Kidney capillary endothelial cell (primary cell): ENCODE results near the gene CMBL.
"Not testable (repeated sequence)": the region's sequence is repeated elsewhere in the genome, so short reads cannot be mapped to it uniquely, and the experiment has no call there.

Experiments
- DNase-seq: peaks from one replicate; pipeline ENCODE4 v3.0.0-alpha.2; 2018; ENCODE audit warnings: low spot score

CMBL gene

DNA sequence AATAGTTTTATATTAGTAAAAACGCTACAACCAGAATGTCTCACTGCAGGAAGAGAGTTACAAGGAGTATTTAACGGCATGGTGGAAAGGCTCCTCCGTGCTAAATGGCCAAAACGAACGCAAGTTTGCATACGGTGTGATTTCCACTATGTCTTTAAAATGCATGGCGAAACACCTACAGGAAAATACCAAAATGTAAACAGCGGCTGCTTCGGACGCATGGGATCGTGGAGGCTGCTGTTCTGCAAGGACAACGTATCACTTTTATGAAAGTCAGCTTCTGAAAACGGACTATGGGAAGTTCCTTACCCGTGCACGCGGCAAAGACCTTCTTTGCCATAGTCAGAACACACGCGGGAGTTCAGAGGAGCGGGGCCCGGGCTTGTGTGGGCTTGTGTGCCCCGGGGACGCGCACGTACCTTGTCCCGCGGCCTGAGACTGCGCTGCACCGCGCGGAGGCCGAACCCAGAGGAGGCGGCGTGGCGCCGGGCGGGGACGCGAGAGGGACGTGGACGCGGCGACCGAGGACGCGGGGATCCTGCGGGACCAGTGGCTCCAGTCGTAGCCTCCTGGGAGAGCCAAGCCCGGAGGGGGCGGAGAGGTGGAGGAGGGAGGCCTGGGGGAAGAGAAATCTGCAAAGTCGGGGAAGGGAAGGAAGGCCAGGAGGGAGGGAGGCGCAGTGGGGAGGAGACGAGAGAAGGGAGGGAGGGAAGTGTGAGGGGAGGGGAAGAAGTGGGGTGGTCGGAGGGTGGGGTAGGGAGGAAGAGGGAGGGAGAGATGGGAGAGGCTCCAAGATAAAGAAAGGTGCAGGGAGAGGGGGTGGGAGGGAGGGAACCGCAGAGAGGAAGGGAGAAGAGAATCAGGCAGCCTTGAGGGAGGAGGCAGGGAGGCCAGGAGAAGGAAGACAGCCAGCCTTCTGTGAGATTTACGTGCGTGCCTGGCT lies at the start of gene CMBL:
TSS of gene CMBL (minus strand) at position 697 of the 943 bp plus-strand sequence. CDS start 17,140 bp downstream, outside the sequence.
- peak; percentile 36 for DNase-seq

DNA sequence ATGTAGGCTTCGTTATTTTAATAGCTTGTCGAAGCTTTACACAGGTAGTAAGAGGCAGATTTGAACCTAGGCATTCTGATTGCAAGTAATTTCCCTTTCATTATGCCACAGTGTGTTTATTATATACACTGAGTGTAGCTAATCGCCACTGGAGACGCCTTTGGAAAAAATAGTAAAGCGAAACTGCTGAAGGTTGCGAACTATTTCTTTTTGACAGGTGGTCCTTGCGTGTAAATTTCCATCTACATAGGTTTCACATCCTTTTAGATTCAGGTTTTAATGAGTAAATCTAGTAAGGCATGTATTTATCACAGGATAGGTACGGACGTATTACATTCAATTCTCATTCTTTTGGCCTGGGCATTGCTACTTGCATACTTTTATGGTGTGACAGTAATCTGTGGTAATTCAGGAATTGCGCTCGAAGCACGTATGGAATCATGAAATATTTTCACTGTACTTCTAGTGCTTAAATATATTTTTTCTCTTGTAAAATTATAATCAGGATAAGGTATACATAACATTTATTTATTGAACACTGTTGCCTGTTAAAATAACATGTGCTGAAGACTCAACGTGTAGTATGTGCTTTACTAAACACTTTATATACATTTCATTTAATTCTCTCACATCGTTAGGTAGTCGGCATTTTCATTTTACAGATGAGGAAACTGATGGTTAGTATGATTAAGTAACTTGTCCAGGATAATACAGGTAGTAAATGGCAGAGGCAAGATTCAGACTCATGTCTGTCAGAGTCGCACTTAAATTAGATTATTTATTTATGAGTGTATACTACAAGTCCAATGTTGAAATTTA lies 47.6 kb upstream of the CMBL start:
- peak; percentile 39 for DNase-seq

- DNase-seq: peak; percentile 7
These were observed 46.6 kb upstream of the CMBL start for GRCh38 chr5:10354048-10354872.

GRCh38 chr5:10353241-10354047 lies 45.7 kb upstream of the CMBL start, which contains the start of gene MARCHF6:
TSS of gene MARCHF6 (plus strand) at chr5:10353695. CDS start at chr5:10353899, 204 bp downstream.
- peak; percentile 87 for DNase-seq

DNA sequence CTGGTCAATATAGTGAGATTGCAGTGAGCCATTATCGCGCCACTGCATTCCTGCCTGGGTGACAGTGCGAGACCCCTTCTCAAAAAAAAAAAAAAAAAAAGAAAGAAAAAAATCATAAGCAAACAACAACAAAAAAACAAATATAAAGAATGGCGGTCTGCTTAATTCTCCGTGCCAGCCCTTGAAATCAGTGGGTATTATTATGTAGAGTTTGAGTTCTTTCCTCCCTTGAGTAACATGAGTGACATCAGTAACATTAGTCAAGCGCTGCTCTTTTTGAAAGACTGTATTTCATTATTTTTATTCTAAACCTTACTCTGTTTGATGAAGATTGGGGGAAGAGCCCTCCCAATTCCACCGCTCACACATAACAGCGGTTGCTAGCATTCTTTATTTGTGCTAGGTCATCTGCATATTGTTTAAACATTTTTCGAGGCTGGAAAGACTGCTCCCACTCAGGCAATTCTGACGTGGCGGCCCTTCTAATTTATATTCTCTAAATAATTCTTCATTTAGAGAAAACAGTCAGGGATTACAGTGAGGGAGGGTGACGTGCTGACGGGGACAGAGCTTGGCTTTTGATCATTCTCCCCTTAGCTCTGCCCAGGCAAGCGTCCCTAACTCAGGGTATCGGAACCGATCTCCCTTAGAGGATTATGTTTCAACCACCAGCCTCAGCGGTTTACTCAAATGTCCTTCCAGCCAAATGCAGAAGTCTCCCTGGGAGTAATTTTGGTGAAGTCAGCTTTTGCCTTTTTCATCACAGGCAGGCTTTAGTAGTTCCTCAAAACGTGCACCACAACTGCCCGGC lies 44.9 kb upstream of the CMBL start:
- no peak for DNase-seq

DNA sequence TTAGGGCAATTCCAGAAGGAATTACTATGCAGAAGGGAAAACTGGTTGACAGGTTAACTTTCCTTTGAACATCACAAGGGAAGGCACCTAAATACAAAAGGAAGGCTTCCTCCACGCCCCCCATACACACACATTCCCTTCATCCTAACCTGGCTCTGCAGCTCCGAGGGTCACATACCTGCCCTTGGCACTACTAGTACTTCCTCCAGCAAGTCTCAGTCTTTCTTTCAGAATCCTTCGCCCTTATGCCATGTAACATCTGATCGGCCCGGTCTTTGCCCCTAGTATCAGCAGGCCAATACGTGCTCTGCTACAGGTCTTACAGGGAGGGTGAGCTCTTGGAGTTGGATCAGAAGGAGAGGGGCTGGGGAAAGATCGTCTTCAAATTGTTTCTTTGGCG lies 44.2 kb upstream of the CMBL start:
- no peak for DNase-seq

DNA sequence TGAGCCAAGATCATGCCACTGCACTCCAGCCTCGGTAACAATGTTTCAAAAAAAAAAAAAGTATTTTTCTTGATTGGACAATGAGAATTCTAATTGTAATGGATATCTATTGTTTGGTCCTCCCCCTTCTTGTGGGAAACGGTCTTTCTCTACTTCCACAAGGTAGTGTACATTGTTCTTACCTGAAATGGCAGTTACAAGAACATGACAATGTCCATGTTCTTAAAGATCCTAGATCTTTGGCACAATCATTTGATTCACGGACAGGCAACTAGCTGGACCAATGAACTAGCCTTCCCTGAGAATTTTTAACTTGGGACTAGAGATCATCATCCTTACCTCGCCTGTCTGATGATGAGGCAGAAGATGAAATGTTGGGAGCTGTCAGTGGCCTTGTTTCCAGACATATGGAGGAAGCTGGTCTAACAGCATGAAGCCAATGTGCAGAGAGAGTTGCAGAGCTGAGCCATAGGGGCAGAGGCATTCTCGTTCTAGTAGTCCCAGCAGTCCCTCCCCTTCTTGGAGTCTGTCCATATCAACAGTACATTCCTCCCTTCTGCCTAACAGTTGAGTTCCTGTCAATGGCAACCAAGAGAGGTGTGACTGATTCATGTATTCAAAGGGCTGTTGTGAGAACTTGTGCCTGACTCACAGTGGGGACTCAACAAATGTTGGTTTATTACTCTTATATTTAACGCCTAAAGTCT lies 43.6 kb upstream of the CMBL start:
- no peak for DNase-seq

GRCh38 chr5:10348258-10348657 lies 40.6 kb upstream of the CMBL start:
- DNase-seq: no peak

DNA sequence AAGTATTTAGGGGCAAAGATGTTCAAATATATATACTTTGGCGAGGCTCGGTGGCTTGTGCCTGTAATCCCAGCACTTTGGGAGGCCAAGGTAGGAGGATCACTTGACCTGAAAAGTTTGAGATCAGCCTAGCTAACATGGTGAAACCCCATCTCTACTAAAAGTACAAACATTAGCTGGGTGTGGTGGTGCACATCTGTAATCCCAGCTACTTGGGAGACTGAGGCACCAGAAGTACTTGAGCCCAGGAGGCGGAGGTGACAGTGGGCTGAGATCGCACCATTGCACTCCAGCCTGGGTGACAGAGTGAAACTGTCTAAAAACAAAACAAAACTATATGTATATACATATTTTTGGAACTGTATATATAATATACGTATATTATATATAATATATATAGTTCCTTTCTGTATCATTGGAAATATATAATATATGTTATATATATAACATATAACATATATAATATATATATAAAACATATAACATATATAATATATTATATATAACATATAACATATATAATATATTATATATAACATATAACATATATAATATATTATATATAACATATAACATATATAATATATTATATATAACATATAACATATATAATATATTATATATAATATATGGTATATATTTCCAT lies 36.9 kb upstream of the CMBL start:
- DNase-seq: not testable (repeated sequence)

DNA sequence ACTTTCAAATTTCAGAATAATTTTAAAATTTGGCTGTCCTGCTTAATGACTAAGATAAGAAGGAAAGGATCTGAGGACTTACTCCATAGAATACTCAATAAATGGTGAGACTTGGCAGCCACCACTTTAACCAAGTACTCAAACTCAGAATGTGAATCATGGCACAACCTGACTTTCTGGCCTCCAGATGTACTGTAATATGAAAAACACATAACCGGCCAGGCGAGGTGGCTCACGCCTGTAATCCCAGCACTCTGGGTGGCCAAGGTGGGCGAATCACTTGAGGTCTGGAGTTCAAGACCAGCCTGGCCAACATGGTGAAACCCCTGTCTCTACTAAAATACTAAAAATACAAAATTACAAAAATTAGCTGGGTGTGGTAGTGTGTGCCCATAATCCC lies 35.8 kb upstream of the CMBL start:
- DNase-seq: no peak

GRCh38 chr5:10339958-10340357 lies 32.3 kb upstream of the CMBL start:
- DNase-seq: no peak

GRCh38 chr5:10339058-10339811 lies 31.5 kb upstream of the CMBL start:
- no peak for DNase-seq

- no peak for DNase-seq
These were observed 31.0 kb upstream of the CMBL start for GRCh38 chr5:10338686-10339057.

GRCh38 chr5:10337986-10338385 lies 30.3 kb upstream of the CMBL start:
- no peak for DNase-seq

- no peak for DNase-seq
These were observed 29.4 kb upstream of the CMBL start for GRCh38 chr5:10337107-10337506.

DNA sequence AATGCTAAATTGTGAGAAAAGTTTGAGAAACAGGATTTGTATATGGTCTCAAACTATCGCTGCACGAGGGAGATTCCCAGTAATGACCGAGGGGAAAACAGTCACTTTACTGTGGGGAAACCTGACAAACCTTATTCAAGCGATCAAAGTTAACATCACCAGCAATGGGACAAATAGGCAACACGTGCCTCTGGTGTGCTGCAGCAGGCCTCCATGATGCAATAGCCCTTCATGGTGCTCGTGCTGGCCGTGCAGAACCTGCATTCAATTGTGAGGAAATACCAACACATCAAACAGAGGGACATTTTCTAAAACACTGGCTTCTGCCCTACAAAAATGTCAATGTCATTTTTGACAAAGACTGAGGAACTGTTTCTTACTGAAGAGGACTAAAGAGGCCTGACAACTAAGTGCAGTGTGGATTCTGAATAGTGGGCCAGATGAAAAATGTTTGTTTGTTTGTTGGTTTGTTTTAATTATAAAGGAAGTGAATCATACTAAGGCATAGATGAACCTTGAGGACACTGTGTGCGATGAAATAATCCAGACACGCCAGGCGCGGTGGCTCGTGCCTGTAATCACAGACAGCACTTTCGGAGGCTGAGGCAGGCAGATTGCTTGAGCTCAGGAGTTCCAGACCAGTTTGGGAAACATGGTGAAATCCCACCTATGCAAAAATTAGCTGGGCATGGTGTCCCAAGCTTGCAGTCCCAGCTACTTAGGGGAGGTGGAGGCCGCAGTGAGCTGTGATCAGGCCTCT lies 28.2 kb upstream of the CMBL start:
- DNase-seq: no peak

DNA sequence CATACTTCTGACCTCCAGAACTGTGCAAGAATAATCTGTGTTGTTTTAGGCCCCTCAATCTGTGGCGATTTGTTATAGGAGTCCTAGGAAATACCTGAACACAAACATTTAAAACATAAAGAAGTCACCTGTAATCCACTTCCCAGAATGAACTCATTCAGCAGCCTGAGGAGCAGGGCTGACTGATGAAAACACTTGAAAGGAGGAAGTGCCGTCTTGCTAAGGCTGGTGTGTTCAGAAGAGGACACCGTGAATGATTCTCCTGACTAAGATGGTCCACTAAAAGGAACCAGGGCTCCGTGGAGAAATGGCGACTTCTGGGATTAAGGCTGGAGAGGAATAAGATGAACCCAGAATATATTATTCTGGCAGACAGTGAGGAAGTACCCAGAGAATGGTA lies 27.1 kb upstream of the CMBL start:
- no peak for DNase-seq
